H9 (cell line): ENCODE results near the gene SNED1. TPM values are rescaled to one million over a fixed set of nuclear protein-coding genes. Genes with fewer than 3 reads are reported as not detected.

Source experiments
- DNase-seq: peaks from one replicate; pipeline ENCODE4 v3.0.0-alpha.2; 2017
- H2AFZ ChIP-seq: one replicate; pipeline ENCODE4 v1.6.1; 2013; ENCODE audit warnings: mild to moderate bottlenecking, low read length, control low read depth, moderate library complexity
- H2AK5ac ChIP-seq: 2 replicates; pipeline ENCODE4 v1.6.1; 2013; ENCODE audit warnings: low read length, control low read depth, mixed read lengths; ENCODE audit not compliant: insufficient read length
- H2BK120ac ChIP-seq: one replicate; pipeline ENCODE4 v1.6.1; 2013; ENCODE audit warnings: low read depth, mild to moderate bottlenecking, low read length, control low read depth, inconsistent platforms; ENCODE audit not compliant: poor library complexity, severe bottlenecking
- H2BK12ac ChIP-seq: 2 replicates; pipeline ENCODE4 v1.6.1; 2013; ENCODE audit warnings: low read length, control low read depth, mixed read lengths, low read depth; ENCODE audit not compliant: insufficient read length
- H2BK15ac ChIP-seq: 2 replicates; pipeline ENCODE4 v1.6.1; 2013; ENCODE audit warnings: low read depth, low read length, control low read depth
- H2BK20ac ChIP-seq: one replicate; pipeline ENCODE4 v1.6.1; 2013; ENCODE audit warnings: low read depth, mild to moderate bottlenecking, low read length, control low read depth, inconsistent platforms; ENCODE audit not compliant: poor library complexity, severe bottlenecking
- H2BK5ac ChIP-seq: 2 replicates; pipeline ENCODE4 v1.6.1; 2013; ENCODE audit warnings: low read length, control low read depth, mixed read lengths; ENCODE audit not compliant: insufficient read length
- H3K14ac ChIP-seq: 2 replicates; pipeline ENCODE4 v1.6.1; 2013; ENCODE audit warnings: low read length, control low read depth; ENCODE audit not compliant: insufficient read depth
- H3K18ac ChIP-seq: 2 replicates; pipeline ENCODE4 v1.6.1; 2013; ENCODE audit warnings: low read depth, mild to moderate bottlenecking, mixed read lengths, low read length, control low read depth; ENCODE audit not compliant: insufficient read length
- H3K23ac ChIP-seq: 2 replicates; pipeline ENCODE4 v1.6.1; 2013; ENCODE audit warnings: low read length, control low read depth, mixed read lengths, low read depth; ENCODE audit not compliant: insufficient read length
- H3K23me2 ChIP-seq: 2 replicates; pipeline ENCODE4 v1.6.1; 2013; ENCODE audit warnings: low read depth, mild to moderate bottlenecking, mixed read lengths, low read length, control low read depth; ENCODE audit not compliant: insufficient read length, poor library complexity, severe bottlenecking
- H3K27ac ChIP-seq: 2 replicates; pipeline ENCODE4 v1.5.1; 2013; ENCODE audit warnings: low read length, control low read depth, mixed read lengths, low read depth; ENCODE audit not compliant: insufficient read length
- H3K27me3 ChIP-seq: 2 replicates; pipeline ENCODE4 v1.6.1; 2013; ENCODE audit warnings: low read length, control low read depth, inconsistent platforms; ENCODE audit not compliant: insufficient read depth
- H3K4ac ChIP-seq: 2 replicates; pipeline ENCODE4 v1.6.1; 2013; ENCODE audit warnings: low read depth, mild to moderate bottlenecking, control low read depth, inconsistent platforms, low read length, moderate library complexity
- H3K4me1 ChIP-seq: 2 replicates; pipeline ENCODE4 v1.6.1; 2013; ENCODE audit warnings: low read length, control low read depth, inconsistent platforms; ENCODE audit not compliant: insufficient read depth
- H3K4me2 ChIP-seq: 2 replicates; pipeline ENCODE4 v1.6.1; 2013; ENCODE audit warnings: low read length, control low read depth, mixed read lengths; ENCODE audit not compliant: insufficient read length, insufficient read depth
- H3K56ac ChIP-seq: 2 replicates; pipeline ENCODE4 v1.6.1; 2013; ENCODE audit warnings: low read depth, mild to moderate bottlenecking, mixed read lengths, low read length, control low read depth; ENCODE audit not compliant: insufficient read length
- H3K79me1 ChIP-seq: 2 replicates; pipeline ENCODE4 v1.6.1; 2013; ENCODE audit warnings: low read depth, mild to moderate bottlenecking, moderate library complexity, low read length, control low read depth, inconsistent platforms; ENCODE audit not compliant: insufficient read depth, poor library complexity, severe bottlenecking
- H3K79me2 ChIP-seq: 2 replicates; pipeline ENCODE4 v1.6.1; 2013; ENCODE audit warnings: low read length, control low read depth, inconsistent platforms; ENCODE audit not compliant: insufficient read depth
- H3K9ac ChIP-seq: 2 replicates; pipeline ENCODE4 v1.6.1; 2013; ENCODE audit warnings: low read length, control low read depth, mixed read lengths; ENCODE audit not compliant: insufficient read length; ENCODE audit errors: extremely low read depth
- H3K9me3 ChIP-seq: one replicate; pipeline ENCODE4 v1.6.1; 2013; ENCODE audit warnings: low read depth, low read length, inconsistent platforms; ENCODE audit not compliant: control insufficient read depth
- H3T11ph ChIP-seq: one replicate; pipeline ENCODE4 v1.6.1; 2013; ENCODE audit warnings: mild to moderate bottlenecking, low read length, control low read depth, inconsistent platforms
- H4K20me1 ChIP-seq: one replicate; pipeline ENCODE4 v1.6.1; 2013; ENCODE audit not compliant: control insufficient read depth, insufficient read length, insufficient read depth
- H4K5ac ChIP-seq: 2 replicates; pipeline ENCODE4 v1.6.1; 2013; ENCODE audit warnings: low read depth, mild to moderate bottlenecking, mixed read lengths, low read length, control low read depth; ENCODE audit not compliant: insufficient read length
- H4K8ac ChIP-seq: replicated peaks from 2 replicates; pipeline ENCODE4 v1.6.1; 2013; ENCODE audit warnings: low read length, control low read depth, mixed read lengths, low read depth; ENCODE audit not compliant: insufficient read length
- H4K91ac ChIP-seq: 2 replicates; pipeline ENCODE4 v1.6.1; 2013; ENCODE audit warnings: low read depth, mild to moderate bottlenecking, moderate library complexity, mixed read lengths, low read length, control low read depth; ENCODE audit not compliant: insufficient read length
- H3K27ac Mint-ChIP-seq, 3 experiments: 2 replicates in 2 of 3; 3 replicates in 1 of 3; pipeline ENCODE4 v1.8.0; 2020 to 2021; ENCODE audit warnings: mixed read lengths in 3 of 3, mild to moderate bottlenecking in 1 of 3, moderate library complexity in 1 of 3
- H3K27me3 Mint-ChIP-seq: 2 replicates; pipeline ENCODE4 v1.8.0; 2021; ENCODE audit warnings: low read depth, mild to moderate bottlenecking, moderate library complexity, mixed read lengths
- H3K36me3 Mint-ChIP-seq, 3 experiments: 2 replicates in 2 of 3; 3 replicates in 1 of 3; pipeline ENCODE4 v1.8.0; 2020 to 2021; ENCODE audit warnings: low read depth in 3 of 3, mixed read lengths in 3 of 3; ENCODE audit not compliant: insufficient read depth in 1 of 3
- H3K4me1 Mint-ChIP-seq, 2 experiments: 2 replicates each; pipeline ENCODE4 v1.8.0; 2020; ENCODE audit warnings: mixed read lengths in 2 of 2
- H3K4me3 Mint-ChIP-seq, 2 experiments: 2 replicates in 1 of 2; 3 replicates in 1 of 2; pipeline ENCODE4 v1.8.0; 2020 to 2021; ENCODE audit warnings: mild to moderate bottlenecking in 2 of 2, mixed read lengths in 2 of 2, moderate library complexity in 1 of 2
- H3K9me3 Mint-ChIP-seq, 2 experiments: 2 replicates in 1 of 2; 3 replicates in 1 of 2; pipeline ENCODE4 v1.8.0; 2020; ENCODE audit warnings: mild to moderate bottlenecking in 2 of 2, mixed read lengths in 2 of 2, moderate library complexity in 1 of 2
- WGBS: extraction: QIAGEN DNeasy Blood & Tissue Kit; methylation state at CpG from one replicate; pipeline ENCODE4 v1.1.7; 2013; ENCODE audit warnings: missing lambda C conversion rate, low lambda C conversion rate, mixed read lengths; ENCODE audit not compliant: insufficient read length; ENCODE audit errors: extremely low coverage; 5-methylcytosine and 5-hydroxymethylcytosine counted together
- total RNA-seq: library from RNA; stranded (reverse); gene quantifications from 2 replicates; pipeline ENCODE4 v1.2.1, GENCODE V29; 2021
- TF ChIP-seq, protein P1 (sequence below): fragments of 200-600 bp; sonication (generic); conservative IDR thresholded peaks from 3 replicates; pipeline ENCODE4 v1.8.0; 2021; ENCODE audit warnings: antibody characterized with exemption, mild to moderate bottlenecking

SNED1 gene
- total RNA-seq, 1 experiment from 2014 or later: 2.5 TPM

DNA sequence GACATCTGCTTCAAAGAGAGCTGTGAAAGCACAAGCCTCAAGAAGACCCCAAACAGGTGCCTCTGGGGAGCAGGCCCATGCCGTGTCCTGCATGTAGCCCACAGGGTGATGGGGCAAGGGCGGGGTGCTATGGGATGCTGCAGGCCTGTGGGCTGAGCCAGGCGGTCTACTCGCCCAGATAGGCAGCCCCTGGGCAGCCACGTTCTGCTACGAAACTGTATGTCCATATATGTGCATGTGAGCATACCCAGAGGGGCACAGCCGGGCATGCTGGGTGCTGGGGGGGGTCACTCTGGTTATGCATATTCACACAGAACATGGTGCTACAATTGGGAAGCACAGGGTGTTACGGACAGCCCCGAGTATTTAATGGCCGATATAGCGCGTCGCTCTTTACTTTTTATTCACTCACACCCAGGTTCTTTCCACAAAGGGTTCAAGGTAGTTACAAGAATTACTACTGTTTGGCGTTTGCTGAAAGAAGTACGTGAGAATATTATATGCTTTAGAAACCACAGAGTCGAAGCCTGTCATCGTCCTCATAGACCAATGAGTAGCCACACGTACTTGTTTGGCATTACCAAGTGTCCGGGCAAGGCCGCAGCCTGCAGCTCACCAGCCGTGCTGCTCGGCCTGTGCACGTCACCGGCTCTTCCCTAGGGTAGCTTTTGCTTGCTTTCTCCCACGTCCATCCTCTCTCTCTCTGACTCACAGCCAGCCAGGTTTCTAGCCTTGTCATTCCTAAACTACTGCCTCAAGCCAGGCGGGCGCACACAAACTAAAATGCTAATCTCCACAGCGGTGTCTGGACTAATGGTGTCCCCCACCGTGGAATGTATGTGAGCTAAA lies 89.2 kb downstream of the SNED1 start:
- WGBS: no CpG with 5 or more reads among the region's 29 CpGs
- H3K4me1 Mint-ChIP-seq: no peaks in the 10 kb centered on the region
- no peak overlapping the region for H3K4ac ChIP-seq
- H4K91ac ChIP-seq: no peak overlapping the region
- H4K20me1 ChIP-seq: no peaks in the 10 kb centered on the region
- no peaks in the 10 kb centered on the region for H3K9me3 Mint-ChIP-seq
- H3K14ac ChIP-seq: no peak overlapping the region
- TF ChIP-seq, protein P1, sequence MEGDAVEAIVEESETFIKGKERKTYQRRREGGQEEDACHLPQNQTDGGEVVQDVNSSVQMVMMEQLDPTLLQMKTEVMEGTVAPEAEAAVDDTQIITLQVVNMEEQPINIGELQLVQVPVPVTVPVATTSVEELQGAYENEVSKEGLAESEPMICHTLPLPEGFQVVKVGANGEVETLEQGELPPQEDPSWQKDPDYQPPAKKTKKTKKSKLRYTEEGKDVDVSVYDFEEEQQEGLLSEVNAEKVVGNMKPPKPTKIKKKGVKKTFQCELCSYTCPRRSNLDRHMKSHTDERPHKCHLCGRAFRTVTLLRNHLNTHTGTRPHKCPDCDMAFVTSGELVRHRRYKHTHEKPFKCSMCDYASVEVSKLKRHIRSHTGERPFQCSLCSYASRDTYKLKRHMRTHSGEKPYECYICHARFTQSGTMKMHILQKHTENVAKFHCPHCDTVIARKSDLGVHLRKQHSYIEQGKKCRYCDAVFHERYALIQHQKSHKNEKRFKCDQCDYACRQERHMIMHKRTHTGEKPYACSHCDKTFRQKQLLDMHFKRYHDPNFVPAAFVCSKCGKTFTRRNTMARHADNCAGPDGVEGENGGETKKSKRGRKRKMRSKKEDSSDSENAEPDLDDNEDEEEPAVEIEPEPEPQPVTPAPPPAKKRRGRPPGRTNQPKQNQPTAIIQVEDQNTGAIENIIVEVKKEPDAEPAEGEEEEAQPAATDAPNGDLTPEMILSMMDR: no peak
- DNase-seq: no peak
- no peaks in the 10 kb centered on the region for H3K79me1 ChIP-seq
- no peak overlapping the region for H2AK5ac ChIP-seq
- H3K27me3 ChIP-seq: no peaks in the 10 kb centered on the region
- H3K27ac ChIP-seq: no peak overlapping the region
- H3K9ac ChIP-seq: no peak overlapping the region
- no peak overlapping the region for H2BK20ac ChIP-seq
- H3K27me3 Mint-ChIP-seq: no peaks in the 10 kb centered on the region
- H3K56ac ChIP-seq: no peak overlapping the region
- H3K4me2 ChIP-seq: no peak overlapping the region
- no peak overlapping the region for H2AFZ ChIP-seq
- H2BK12ac ChIP-seq: no peak overlapping the region
- H3K27ac Mint-ChIP-seq: peak overlapping the region in 1 of 3 experiments; percentile 62; a peak in 1 of 7 replicates
- peaks cover 20 to 63% (median 59%) of the 10 kb centered on the region in 3 experiments; a peak in 6 of 7 replicates for H3K36me3 Mint-ChIP-seq
- no peaks in the 10 kb centered on the region for H3K4me1 ChIP-seq
- no peaks in the 10 kb centered on the region for H3K9me3 ChIP-seq
- H3K23me2 ChIP-seq: no peaks in the 10 kb centered on the region
- no peaks in the 10 kb centered on the region for H3K79me2 ChIP-seq
- no peak overlapping the region for H3K18ac ChIP-seq
- no peak overlapping the region for H3T11ph ChIP-seq
- no peak overlapping the region for H4K5ac ChIP-seq
- H2BK5ac ChIP-seq: no peak overlapping the region
- no peak overlapping the region for H3K4me3 Mint-ChIP-seq
- no peak overlapping the region for H4K8ac ChIP-seq
- no peak overlapping the region for H2BK120ac ChIP-seq
- no peak overlapping the region for H2BK15ac ChIP-seq
- H3K23ac ChIP-seq: no peak overlapping the region
